ENCODE measurements around the gene GPR39. TPM values are rescaled to one million over a fixed set of nuclear protein-coding genes. Genes with fewer than 3 reads are reported as not detected.

GPR39 gene
- total RNA-seq, 4 donors from 2014 or later = 0.13 to 1.3 TPM; not detected in 2

GRCh38 chr2:132564065-132564464, 147.5 kb downstream of the GPR39 start:
- 92% methylated on average over 2 of the region's 2 CpGs for WGBS
- DNase-seq (ENCODE audit: extremely low spot score) = no peak
- Histone ChIP-seq H3K4me3 (no peak overlapping the region), H3K27ac (replicated peaks in 1 of 4) (no peak overlapping the region), H3K27me3 (no peaks in the 10 kb centered on the region), H3K36me3 (no peaks in the 10 kb centered on the region), H3K4me1 (no peaks in the 10 kb centered on the region), H3K9me3 (no peaks in the 10 kb centered on the region)
- intact Hi-C loops (cut with DNase I) = no loop called here
- TF ChIP-seq CTCF (IDR thresholded peaks at IDR 0.05) (no peak), POLR2AphosphoS5 (IDR thresholded peaks at IDR 0.05) (no peak), EP300 (IDR thresholded peaks at IDR 0.05) (no peak), POLR2A (IDR thresholded peaks at IDR 0.05; ENCODE audit: low read depth) (no peak)

- Histone ChIP-seq H3K4me3 (no peak overlapping the region), H3K9me3 (no peaks in the 10 kb centered on the region), H3K27ac (replicated peaks in 1 of 4) (no peak overlapping the region), H3K27me3 (no peaks in the 10 kb centered on the region), H3K4me1 (no peaks in the 10 kb centered on the region), H3K36me3 (no peaks in the 10 kb centered on the region)
- DNase-seq (ENCODE audit: extremely low spot score) = no peak
- 93% methylated on average over 6 of the region's 6 CpGs for WGBS
- intact Hi-C loops (cut with DNase I) = no loop called here
- TF ChIP-seq CTCF (IDR thresholded peaks at IDR 0.05) = no peak
These were observed 149.8 kb downstream of the GPR39 start for GRCh38 chr2:132566379-132566778.

GRCh38 chr2:132567682-132568081, 151.1 kb downstream of the GPR39 start:
- Histone ChIP-seq H3K4me3 (no peak overlapping the region), H3K9me3 (no peaks in the 10 kb centered on the region), H3K27ac (replicated peaks in 1 of 4) (no peak overlapping the region), H3K36me3 (no peaks in the 10 kb centered on the region), H3K27me3 (no peaks in the 10 kb centered on the region), H3K4me1 (no peaks in the 10 kb centered on the region)
- intact Hi-C loops (cut with DNase I) = no loop called here
- 93% methylated on average over 5 of the region's 5 CpGs for WGBS
- no peak for DNase-seq (ENCODE audit: extremely low spot score)
- TF ChIP-seq EP300 (IDR thresholded peaks at IDR 0.05) = no peak
- no peak for TF ChIP-seq POLR2AphosphoS5 (IDR thresholded peaks at IDR 0.05)
- no peak for TF ChIP-seq CTCF (IDR thresholded peaks at IDR 0.05)
- no peak for TF ChIP-seq POLR2A (IDR thresholded peaks at IDR 0.05; ENCODE audit: low read depth)

GRCh38 chr2:132568656-132569055, 152.1 kb downstream of the GPR39 start:
- no peak for DNase-seq (ENCODE audit: extremely low spot score)
- Histone ChIP-seq H3K9me3 (no peaks in the 10 kb centered on the region), H3K27ac (replicated peaks in 1 of 4) (no peak overlapping the region), H3K27me3 (no peaks in the 10 kb centered on the region), H3K4me3 (no peak overlapping the region), H3K4me1 (no peaks in the 10 kb centered on the region), H3K36me3 (no peaks in the 10 kb centered on the region)
- intact Hi-C loops (cut with DNase I) = no loop called here
- TF ChIP-seq POLR2A (IDR thresholded peaks at IDR 0.05; ENCODE audit: low read depth) (no peak), CTCF (IDR thresholded peaks at IDR 0.05) (no peak), EP300 (IDR thresholded peaks at IDR 0.05) (no peak), POLR2AphosphoS5 (IDR thresholded peaks at IDR 0.05) (no peak)
- WGBS = 84% methylated on average over 3 of the region's 3 CpGs

- Histone ChIP-seq H3K4me3 (no peak overlapping the region), H3K4me1 (no peaks in the 10 kb centered on the region), H3K36me3 (no peaks in the 10 kb centered on the region), H3K27ac (replicated peaks in 1 of 4) (no peak overlapping the region), H3K27me3 (no peaks in the 10 kb centered on the region), H3K9me3 (no peaks in the 10 kb centered on the region)
- WGBS = 74% methylated on average over 3 of the region's 3 CpGs
- no peak for DNase-seq (ENCODE audit: extremely low spot score)
- intact Hi-C loops (cut with DNase I) = no loop called here
- TF ChIP-seq POLR2A (IDR thresholded peaks at IDR 0.05; ENCODE audit: low read depth) = no peak
- no peak for TF ChIP-seq CTCF (IDR thresholded peaks at IDR 0.05)
- TF ChIP-seq EP300 (IDR thresholded peaks at IDR 0.05) = no peak
- TF ChIP-seq POLR2AphosphoS5 (IDR thresholded peaks at IDR 0.05) = no peak
These were observed 156.9 kb downstream of the GPR39 start for GRCh38 chr2:132573444-132574007.

Data from esophagus muscularis mucosa (tissue), 4 donors.